ENCODE results near the gene CPNE8. TPM values are rescaled to one million over a fixed set of nuclear protein-coding genes. Genes with fewer than 3 reads are reported as not detected.

Gene CPNE8
- polyA plus RNA-seq (13.9 to 25.7 TPM (median 16.1 TPM) in 3 replicates), polyA minus RNA-seq (3.2 to 25.7 TPM (median 12.2 TPM) in 3 replicates)
- 23.0 TPM for polyA plus RNA-seq (2011; ENCODE audit: low read depth)
- 9.2 and 19.1 TPM in 2 replicates for polyA plus RNA-seq (2011; cell fraction: cytosol; rRNA removed)
- polyA plus RNA-seq (2011; cell fraction: nucleus; rRNA removed) = 24.2 and 31.8 TPM in 2 replicates
- 9.9 TPM in 2 replicates for polyA plus RNA-seq (2012; ENCODE audit: low replicate concordance)
- polyA minus RNA-seq (2011; cell fraction: cytosol; rRNA and poly(A)+ RNA removed) = 9.6 TPM
- polyA minus RNA-seq (2011; cell fraction: nucleus; rRNA and poly(A)+ RNA removed) = 20.7 and 32.1 TPM in 2 replicates

- TF ChIP-seq CTCF (optimal IDR thresholded peaks at IDR 0.05 in 1 of 3, IDR thresholded peaks at IDR 0.05 in 1 of 3, conservative IDR thresholded peaks at IDR 0.05 in 1 of 3; ENCODE audit: extremely low read depth in 1 of 3, insufficient read depth in 2 of 3, low read length in 3 of 3) (no peak), EZH2 (IDR thresholded peaks at IDR 0.05; ENCODE audit: low read length) (no peak)
- DNase-seq (ENCODE audit: low read depth, low spot score) (no peak), FAIRE-seq (peak; percentile 9)
- no peaks in the 10 kb centered on the region for H3K9me3 ChIP-seq (ENCODE audit: control insufficient read depth, low read depth, low read length)
- peaks cover 22% of the 10 kb centered on the region for H3K4me1 ChIP-seq (ENCODE audit: control insufficient read depth, extremely low read depth, insufficient read depth, low read length)
- peak within 1 kb of the TSS; percentile 91 for H3K27ac ChIP-seq (ENCODE audit: control insufficient read depth, insufficient read depth, low read length)
- peak within 1 kb of the TSS; percentile 97 for H3K4me2 ChIP-seq (ENCODE audit: control insufficient read depth, extremely low read depth, insufficient read depth, low read depth, low read length)
- H3K4me3 ChIP-seq (ENCODE audit: control insufficient read depth in 2 of 3, extremely low read depth in 1 of 3, insufficient read depth in 2 of 3, low read depth in 1 of 3, low read length in 3 of 3) = peak within 1 kb of the TSS; percentile 69 to 94 (median 79)
- peaks cover 29% of the 10 kb centered on the region for H3K79me2 ChIP-seq (ENCODE audit: control insufficient read depth, insufficient read depth, low read length)
- no peaks in the 10 kb centered on the region for H3K27me3 ChIP-seq (ENCODE audit: control insufficient read depth, extremely low read depth, insufficient read depth, low read length)
- peak within 1 kb of the TSS; percentile 86 for H2AFZ ChIP-seq (ENCODE audit: control insufficient read depth, low read length)
- H4K20me1 ChIP-seq (ENCODE audit: control insufficient read depth, extremely low read depth, insufficient read depth, low read length) = no peaks in the 10 kb centered on the region
- H3K9ac ChIP-seq (ENCODE audit: control insufficient read depth, extremely low read depth, insufficient read depth, low read length) = peak within 1 kb of the TSS; percentile 92
- peaks cover 0 to under 1% of the 10 kb centered on the region in 2 experiments for H3K36me3 ChIP-seq (ENCODE audit: control insufficient read depth in 2 of 2, extremely low read depth in 1 of 2, insufficient read depth in 2 of 2, low read length in 2 of 2)
- dilution Hi-C loops (cut with MboI; ENCODE audit: extremely low pct_ligation_motif_present, low sequenced_read_pairs) = no loop called here
- H3K9me1 ChIP-seq (ENCODE audit: control insufficient read depth, extremely low read depth, insufficient read depth, low read length) = no peaks in the 10 kb centered on the region
Observed at GRCh38 chr12:38905480-38906351, at the start of gene CPNE8. Gene CPNE8, minus strand, starts transcription at chr12:38905591. Its CDS starts 57 bp downstream, at chr12:38905534.

- H3K4me1 ChIP-seq (ENCODE audit: control insufficient read depth, extremely low read depth, insufficient read depth, low read length) = no peaks in the 10 kb centered on the region
- no peak overlapping the region for H3K4me3 ChIP-seq (ENCODE audit: control insufficient read depth in 2 of 3, extremely low read depth in 1 of 3, insufficient read depth in 2 of 3, low read depth in 1 of 3, low read length in 3 of 3)
- H3K79me2 ChIP-seq (ENCODE audit: control insufficient read depth, insufficient read depth, low read length) = no peaks in the 10 kb centered on the region
- DNase-seq (ENCODE audit: low read depth, low spot score) (no peak), FAIRE-seq (no peak)
- H2AFZ ChIP-seq (ENCODE audit: control insufficient read depth, low read length) = no peak overlapping the region
- H3K4me2 ChIP-seq (ENCODE audit: control insufficient read depth, extremely low read depth, insufficient read depth, low read depth, low read length) = no peak overlapping the region
- TF ChIP-seq EZH2 (IDR thresholded peaks at IDR 0.05; ENCODE audit: low read length) = no peak
- H3K36me3 ChIP-seq (ENCODE audit: control insufficient read depth in 2 of 2, extremely low read depth in 1 of 2, insufficient read depth in 2 of 2, low read length in 2 of 2) = no peaks in the 10 kb centered on the region
- no peaks in the 10 kb centered on the region for H3K9me1 ChIP-seq (ENCODE audit: control insufficient read depth, extremely low read depth, insufficient read depth, low read length)
- H3K9ac ChIP-seq (ENCODE audit: control insufficient read depth, extremely low read depth, insufficient read depth, low read length) = no peak overlapping the region
- H3K27me3 ChIP-seq (ENCODE audit: control insufficient read depth, extremely low read depth, insufficient read depth, low read length) = no peaks in the 10 kb centered on the region
- no peak overlapping the region for H3K27ac ChIP-seq (ENCODE audit: control insufficient read depth, insufficient read depth, low read length)
- dilution Hi-C loops (cut with MboI; ENCODE audit: extremely low pct_ligation_motif_present, low sequenced_read_pairs) = no loop called here
- no peaks in the 10 kb centered on the region for H3K9me3 ChIP-seq (ENCODE audit: control insufficient read depth, low read depth, low read length)
- no peaks in the 10 kb centered on the region for H4K20me1 ChIP-seq (ENCODE audit: control insufficient read depth, extremely low read depth, insufficient read depth, low read length)
Observed at GRCh38 chr12:38954238-38954873, 49.0 kb upstream of the CPNE8 start.
